GM23338 (cell line): ENCODE measurements around the gene ACTL6B. TPM values are rescaled to one million over a fixed set of nuclear protein-coding genes. Genes with fewer than 3 reads are reported as not detected.

Experiments used
- ATAC-seq: fragments of 200-7000 bp; cut with Tn5 transposase; 3 replicates; pipeline ENCODE4 v1.9.1; 2020
- DNase-seq: peaks from one replicate; pipeline ENCODE4 v3.0.0-alpha.2; 2015; ENCODE audit warnings: low spot score
- H2AFZ ChIP-seq: fragments of 200-600 bp; sonication (generic); 2 replicates; pipeline ENCODE4 v1.8.0; 2016; ENCODE audit warnings: antibody characterized with exemption, mild to moderate bottlenecking, moderate library complexity
- H3F3A ChIP-seq: fragments of 200-600 bp; sonication (generic); replicated peaks from 2 replicates; pipeline ENCODE4 v1.8.0; 2017; ENCODE audit warnings: antibody characterized with exemption, mixed run types, low read depth
- H3K27ac ChIP-seq: fragments of 200-600 bp; sonication (generic); 2 replicates; pipeline ENCODE4 v1.6.1; 2016; ENCODE audit warnings: low read depth
- H3K27me3 ChIP-seq: fragments of 200-600 bp; sonication (generic); 2 replicates; pipeline ENCODE4 v1.8.0; 2016; ENCODE audit warnings: mild to moderate bottlenecking, mixed run types, moderate library complexity; ENCODE audit not compliant: insufficient read depth
- H3K36me3 ChIP-seq: fragments of 200-600 bp; sonication (generic); 2 replicates; pipeline ENCODE4 v1.8.0; 2016; ENCODE audit warnings: mild to moderate bottlenecking; ENCODE audit not compliant: insufficient read depth
- H3K4me1 ChIP-seq: fragments of 200-600 bp; sonication (generic); 2 replicates; pipeline ENCODE4 v1.8.0; 2016; ENCODE audit warnings: mild to moderate bottlenecking, moderate library complexity; ENCODE audit not compliant: insufficient read depth
- H3K4me2 ChIP-seq: fragments of 200-600 bp; sonication (generic); 2 replicates; pipeline ENCODE4 v1.7.1; 2017; ENCODE audit warnings: mixed run types
- H3K4me3 ChIP-seq: fragments of 200-600 bp; sonication (generic); 2 replicates; pipeline ENCODE4 v1.6.1; 2016; ENCODE audit warnings: mixed run types
- H3K79me2 ChIP-seq: fragments of 200-600 bp; sonication (generic); replicated peaks from 2 replicates; pipeline ENCODE4 v1.8.0; 2017; ENCODE audit warnings: mild to moderate bottlenecking; ENCODE audit not compliant: insufficient read depth
- H3K9me2 ChIP-seq: fragments of 200-600 bp; sonication (generic); 2 replicates; pipeline ENCODE4 v1.8.0; 2017; ENCODE audit not compliant: insufficient read depth
- H4K20me1 ChIP-seq: fragments of 200-600 bp; sonication (generic); replicated peaks from 2 replicates; pipeline ENCODE4 v1.8.0; 2017; ENCODE audit warnings: mild to moderate bottlenecking; ENCODE audit not compliant: insufficient read depth
- H3K27ac Mint-ChIP-seq: 2 replicates; pipeline ENCODE4 v1.8.0; 2020; ENCODE audit warnings: inconsistent platforms, mild to moderate bottlenecking, moderate library complexity, mixed read lengths
- H3K27me3 Mint-ChIP-seq: 3 replicates; pipeline ENCODE4 v1.8.0; 2022; ENCODE audit warnings: low read depth, mild to moderate bottlenecking, moderate library complexity, mixed read lengths, inconsistent platforms; ENCODE audit not compliant: insufficient read depth, poor library complexity
- H3K36me3 Mint-ChIP-seq: 3 replicates; pipeline ENCODE4 v1.8.0; 2021; ENCODE audit warnings: low read depth, mild to moderate bottlenecking, inconsistent platforms, moderate library complexity, mixed read lengths
- H3K4me1 Mint-ChIP-seq: 3 replicates; pipeline ENCODE4 v1.8.0; 2020; ENCODE audit warnings: mild to moderate bottlenecking, inconsistent platforms, mixed read lengths
- H3K4me3 Mint-ChIP-seq: 3 replicates; pipeline ENCODE4 v1.8.0; 2021; ENCODE audit warnings: moderate library complexity, mild to moderate bottlenecking, inconsistent platforms, mixed read lengths
- H3K9me3 Mint-ChIP-seq: 3 replicates; pipeline ENCODE4 v1.8.0; 2020; ENCODE audit warnings: moderate library complexity, mild to moderate bottlenecking, inconsistent platforms, mixed read lengths
- CREB1 ChIP-seq: fragments of 250-450 bp; sonication (Bioruptor Pico); IDR thresholded peaks from 2 replicates; pipeline ENCODE4 v1.5.0; 2020; ENCODE audit warnings: low read depth, mild to moderate bottlenecking, moderate library complexity
- EZH2 ChIP-seq: fragments of 200-600 bp; sonication (generic); IDR thresholded peaks from one replicate; pipeline ENCODE4 v1.8.0; 2017; ENCODE audit warnings: antibody characterized with exemption, mild to moderate bottlenecking, low read depth; ENCODE audit not compliant: unreplicated experiment
- EZH2phosphoT487 ChIP-seq: fragments of 200-600 bp; sonication (generic); IDR thresholded peaks from one replicate; pipeline ENCODE4 v1.8.1; 2018; ENCODE audit warnings: antibody characterized with exemption; ENCODE audit not compliant: unreplicated experiment
- JUNB ChIP-seq: IDR thresholded peaks from one replicate; pipeline ENCODE4 v1.6.1; 2016; ENCODE audit warnings: antibody characterized with exemption; ENCODE audit not compliant: unreplicated experiment
- NANOG ChIP-seq: IDR thresholded peaks from 2 replicates; pipeline ENCODE4 v1.6.1; 2016; ENCODE audit warnings: antibody characterized with exemption, borderline replicate concordance
- POLR2AphosphoS5 ChIP-seq: IDR thresholded peaks from 2 replicates; pipeline ENCODE4 v1.6.1; 2016; ENCODE audit warnings: antibody characterized with exemption, low read depth
- STAT1 ChIP-seq: IDR thresholded peaks from one replicate; pipeline ENCODE4 v1.6.1; 2016; ENCODE audit warnings: antibody characterized with exemption; ENCODE audit not compliant: unreplicated experiment
- ZNF114 ChIP-seq: fragments of 250-450 bp; sonication (Bioruptor Pico); IDR thresholded peaks from 2 replicates; pipeline ENCODE4 v1.5.0; 2020; ENCODE audit warnings: mild to moderate bottlenecking, moderate library complexity
- ZNF331 ChIP-seq: fragments of 250-450 bp; sonication (Bioruptor Pico); IDR thresholded peaks from 2 replicates; pipeline ENCODE4 v1.5.0; 2020; ENCODE audit warnings: low read depth, mild to moderate bottlenecking, moderate library complexity
- polyA plus RNA-seq: library from polyadenylated mRNA; unstranded; fragments of >200 nt; fragmentation: Nextera tagmentation; extraction: Ambion mirVana; gene quantifications from 2 replicates; pipeline ENCODE4 v1.2.1, GENCODE V29; 2016
- total RNA-seq: library from RNA; depleted of rRNA; stranded (reverse); fragments of >200 nt; shearing (Covaris generic); gene quantifications from 2 replicates; pipeline ENCODE4 v1.2.3, GENCODE V29; 2014
- TF ChIP-seq, protein P1 (sequence below): fragments of 250-450 bp; sonication (Bioruptor Pico); IDR thresholded peaks from 2 replicates; pipeline ENCODE4 v1.5.0; 2020; ENCODE audit warnings: mild to moderate bottlenecking, moderate library complexity
- TF ChIP-seq, protein P2 (sequence below): IDR thresholded peaks from one replicate; pipeline ENCODE4 v1.6.1; 2018; ENCODE audit warnings: antibody characterized with exemption; ENCODE audit not compliant: unreplicated experiment
- TF ChIP-seq, protein P3 (sequence below), 2 experiments: fragments of 200-600 bp in 1 of 2; sonication (generic) in 1 of 2; conservative IDR thresholded peaks; 2 replicates each; pipeline versions ENCODE4 v1.5.1 to v1.6.1; 2016 to 2017; ENCODE audit warnings: antibody characterized with exemption in 2 of 2, low read depth in 2 of 2, mild to moderate bottlenecking in 2 of 2, moderate library complexity in 1 of 2
- TF ChIP-seq, protein P4 (sequence below): IDR thresholded peaks from 2 replicates; pipeline ENCODE4 v1.6.1; 2016; ENCODE audit warnings: antibody characterized with exemption

The ACTL6B gene
- total and polyA plus RNA-seq, 2 experiments from 2014 or later = 0.69 to 2.5 TPM

DNA sequence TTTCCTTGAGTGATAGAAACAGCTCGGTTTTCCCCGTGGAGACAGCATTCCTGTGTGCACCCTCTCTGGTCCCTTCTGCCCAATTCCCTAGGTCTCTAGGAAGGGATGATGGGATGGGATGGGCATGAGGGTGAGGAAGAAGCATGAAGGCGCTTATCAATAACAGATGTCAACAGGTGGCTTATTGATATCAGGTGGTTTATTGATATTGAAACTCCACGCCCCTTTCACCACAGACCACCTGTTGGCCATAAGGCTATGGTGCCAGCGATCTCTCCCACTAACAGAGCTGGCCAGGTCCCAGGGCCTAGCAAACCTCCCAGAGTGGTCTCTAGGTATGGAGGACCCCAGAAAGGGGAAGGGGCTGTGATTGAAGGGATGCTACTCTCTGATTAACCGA lies 36.0 kb downstream of the ACTL6B start:
- H3K27ac ChIP-seq = no peak overlapping the region
- no peak overlapping the region for H3K4me3 ChIP-seq
- H2AFZ ChIP-seq = no peak overlapping the region
- H3K4me2 ChIP-seq = no peak overlapping the region
- H4K20me1 ChIP-seq = no peaks in the 10 kb centered on the region
- 0 out of 2 replicates have a peak, but pooled peaks cover 2% of the 10 kb centered on the region for H3F3A ChIP-seq
- DNase-seq = no peak
- peaks cover 16% of the 10 kb centered on the region for H3K27me3 Mint-ChIP-seq
- no peaks in the 10 kb centered on the region for H3K9me3 Mint-ChIP-seq
- H3K4me3 Mint-ChIP-seq = no peak overlapping the region
- H3K9me2 ChIP-seq = no peaks in the 10 kb centered on the region
- H3K4me1 Mint-ChIP-seq = no peaks in the 10 kb centered on the region
- no peak for ATAC-seq
- no peaks in the 10 kb centered on the region; the same call in 1 of the 2 replicates for H3K27me3 ChIP-seq
- H3K36me3 Mint-ChIP-seq = no peaks in the 10 kb centered on the region
- TF ChIP-seq POLR2AphosphoS5 = no peak
- TF ChIP-seq ZNF114 = no peak
- TF ChIP-seq STAT1 = no peak
- TF ChIP-seq, protein P1, sequence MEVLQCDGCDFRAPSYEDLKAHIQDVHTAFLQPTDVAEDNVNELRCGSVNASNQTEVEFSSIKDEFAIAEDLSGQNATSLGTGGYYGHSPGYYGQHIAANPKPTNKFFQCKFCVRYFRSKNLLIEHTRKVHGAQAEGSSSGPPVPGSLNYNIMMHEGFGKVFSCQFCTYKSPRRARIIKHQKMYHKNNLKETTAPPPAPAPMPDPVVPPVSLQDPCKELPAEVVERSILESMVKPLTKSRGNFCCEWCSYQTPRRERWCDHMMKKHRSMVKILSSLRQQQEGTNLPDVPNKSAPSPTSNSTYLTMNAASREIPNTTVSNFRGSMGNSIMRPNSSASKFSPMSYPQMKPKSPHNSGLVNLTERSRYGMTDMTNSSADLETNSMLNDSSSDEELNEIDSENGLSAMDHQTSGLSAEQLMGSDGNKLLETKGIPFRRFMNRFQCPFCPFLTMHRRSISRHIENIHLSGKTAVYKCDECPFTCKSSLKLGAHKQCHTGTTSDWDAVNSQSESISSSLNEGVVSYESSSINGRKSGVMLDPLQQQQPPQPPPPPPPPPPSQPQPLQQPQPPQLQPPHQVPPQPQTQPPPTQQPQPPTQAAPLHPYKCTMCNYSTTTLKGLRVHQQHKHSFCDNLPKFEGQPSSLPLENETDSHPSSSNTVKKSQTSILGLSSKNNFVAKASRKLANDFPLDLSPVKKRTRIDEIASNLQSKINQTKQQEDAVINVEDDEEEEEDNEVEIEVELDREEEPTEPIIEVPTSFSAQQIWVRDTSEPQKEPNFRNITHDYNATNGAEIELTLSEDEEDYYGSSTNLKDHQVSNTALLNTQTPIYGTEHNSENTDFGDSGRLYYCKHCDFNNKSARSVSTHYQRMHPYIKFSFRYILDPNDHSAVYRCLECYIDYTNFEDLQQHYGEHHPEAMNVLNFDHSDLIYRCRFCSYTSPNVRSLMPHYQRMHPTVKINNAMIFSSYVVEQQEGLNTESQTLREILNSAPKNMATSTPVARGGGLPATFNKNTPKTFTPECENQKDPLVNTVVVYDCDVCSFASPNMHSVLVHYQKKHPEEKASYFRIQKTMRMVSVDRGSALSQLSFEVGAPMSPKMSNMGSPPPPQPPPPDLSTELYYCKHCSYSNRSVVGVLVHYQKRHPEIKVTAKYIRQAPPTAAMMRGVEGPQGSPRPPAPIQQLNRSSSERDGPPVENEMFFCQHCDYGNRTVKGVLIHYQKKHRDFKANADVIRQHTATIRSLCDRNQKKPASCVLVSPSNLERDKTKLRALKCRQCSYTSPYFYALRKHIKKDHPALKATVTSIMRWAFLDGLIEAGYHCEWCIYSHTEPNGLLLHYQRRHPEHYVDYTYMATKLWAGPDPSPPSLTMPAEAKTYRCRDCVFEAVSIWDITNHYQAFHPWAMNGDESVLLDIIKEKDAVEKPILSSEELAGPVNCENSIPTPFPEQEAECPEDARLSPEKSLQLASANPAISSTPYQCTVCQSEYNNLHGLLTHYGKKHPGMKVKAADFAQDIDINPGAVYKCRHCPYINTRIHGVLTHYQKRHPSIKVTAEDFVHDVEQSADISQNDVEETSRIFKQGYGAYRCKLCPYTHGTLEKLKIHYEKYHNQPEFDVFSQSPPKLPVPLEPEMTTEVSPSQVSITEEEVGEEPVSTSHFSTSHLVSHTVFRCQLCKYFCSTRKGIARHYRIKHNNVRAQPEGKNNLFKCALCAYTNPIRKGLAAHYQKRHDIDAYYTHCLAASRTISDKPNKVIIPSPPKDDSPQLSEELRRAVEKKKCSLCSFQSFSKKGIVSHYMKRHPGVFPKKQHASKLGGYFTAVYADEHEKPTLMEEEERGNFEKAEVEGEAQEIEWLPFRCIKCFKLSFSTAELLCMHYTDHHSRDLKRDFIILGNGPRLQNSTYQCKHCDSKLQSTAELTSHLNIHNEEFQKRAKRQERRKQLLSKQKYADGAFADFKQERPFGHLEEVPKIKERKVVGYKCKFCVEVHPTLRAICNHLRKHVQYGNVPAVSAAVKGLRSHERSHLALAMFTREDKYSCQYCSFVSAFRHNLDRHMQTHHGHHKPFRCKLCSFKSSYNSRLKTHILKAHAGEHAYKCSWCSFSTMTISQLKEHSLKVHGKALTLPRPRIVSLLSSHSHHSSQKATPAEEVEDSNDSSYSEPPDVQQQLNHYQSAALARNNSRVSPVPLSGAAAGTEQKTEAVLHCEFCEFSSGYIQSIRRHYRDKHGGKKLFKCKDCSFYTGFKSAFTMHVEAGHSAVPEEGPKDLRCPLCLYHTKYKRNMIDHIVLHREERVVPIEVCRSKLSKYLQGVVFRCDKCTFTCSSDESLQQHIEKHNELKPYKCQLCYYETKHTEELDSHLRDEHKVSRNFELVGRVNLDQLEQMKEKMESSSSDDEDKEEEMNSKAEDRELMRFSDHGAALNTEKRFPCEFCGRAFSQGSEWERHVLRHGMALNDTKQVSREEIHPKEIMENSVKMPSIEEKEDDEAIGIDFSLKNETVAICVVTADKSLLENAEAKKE (CRISPR knock-in tag) = no peak
- TF ChIP-seq EZH2 = no peak
- no peak for TF ChIP-seq JUNB
- TF ChIP-seq EZH2phosphoT487 = no peak
- no peak for TF ChIP-seq NANOG
- TF ChIP-seq, protein P2, sequence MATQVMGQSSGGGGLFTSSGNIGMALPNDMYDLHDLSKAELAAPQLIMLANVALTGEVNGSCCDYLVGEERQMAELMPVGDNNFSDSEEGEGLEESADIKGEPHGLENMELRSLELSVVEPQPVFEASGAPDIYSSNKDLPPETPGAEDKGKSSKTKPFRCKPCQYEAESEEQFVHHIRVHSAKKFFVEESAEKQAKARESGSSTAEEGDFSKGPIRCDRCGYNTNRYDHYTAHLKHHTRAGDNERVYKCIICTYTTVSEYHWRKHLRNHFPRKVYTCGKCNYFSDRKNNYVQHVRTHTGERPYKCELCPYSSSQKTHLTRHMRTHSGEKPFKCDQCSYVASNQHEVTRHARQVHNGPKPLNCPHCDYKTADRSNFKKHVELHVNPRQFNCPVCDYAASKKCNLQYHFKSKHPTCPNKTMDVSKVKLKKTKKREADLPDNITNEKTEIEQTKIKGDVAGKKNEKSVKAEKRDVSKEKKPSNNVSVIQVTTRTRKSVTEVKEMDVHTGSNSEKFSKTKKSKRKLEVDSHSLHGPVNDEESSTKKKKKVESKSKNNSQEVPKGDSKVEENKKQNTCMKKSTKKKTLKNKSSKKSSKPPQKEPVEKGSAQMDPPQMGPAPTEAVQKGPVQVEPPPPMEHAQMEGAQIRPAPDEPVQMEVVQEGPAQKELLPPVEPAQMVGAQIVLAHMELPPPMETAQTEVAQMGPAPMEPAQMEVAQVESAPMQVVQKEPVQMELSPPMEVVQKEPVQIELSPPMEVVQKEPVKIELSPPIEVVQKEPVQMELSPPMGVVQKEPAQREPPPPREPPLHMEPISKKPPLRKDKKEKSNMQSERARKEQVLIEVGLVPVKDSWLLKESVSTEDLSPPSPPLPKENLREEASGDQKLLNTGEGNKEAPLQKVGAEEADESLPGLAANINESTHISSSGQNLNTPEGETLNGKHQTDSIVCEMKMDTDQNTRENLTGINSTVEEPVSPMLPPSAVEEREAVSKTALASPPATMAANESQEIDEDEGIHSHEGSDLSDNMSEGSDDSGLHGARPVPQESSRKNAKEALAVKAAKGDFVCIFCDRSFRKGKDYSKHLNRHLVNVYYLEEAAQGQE = no peak
- TF ChIP-seq, protein P3, sequence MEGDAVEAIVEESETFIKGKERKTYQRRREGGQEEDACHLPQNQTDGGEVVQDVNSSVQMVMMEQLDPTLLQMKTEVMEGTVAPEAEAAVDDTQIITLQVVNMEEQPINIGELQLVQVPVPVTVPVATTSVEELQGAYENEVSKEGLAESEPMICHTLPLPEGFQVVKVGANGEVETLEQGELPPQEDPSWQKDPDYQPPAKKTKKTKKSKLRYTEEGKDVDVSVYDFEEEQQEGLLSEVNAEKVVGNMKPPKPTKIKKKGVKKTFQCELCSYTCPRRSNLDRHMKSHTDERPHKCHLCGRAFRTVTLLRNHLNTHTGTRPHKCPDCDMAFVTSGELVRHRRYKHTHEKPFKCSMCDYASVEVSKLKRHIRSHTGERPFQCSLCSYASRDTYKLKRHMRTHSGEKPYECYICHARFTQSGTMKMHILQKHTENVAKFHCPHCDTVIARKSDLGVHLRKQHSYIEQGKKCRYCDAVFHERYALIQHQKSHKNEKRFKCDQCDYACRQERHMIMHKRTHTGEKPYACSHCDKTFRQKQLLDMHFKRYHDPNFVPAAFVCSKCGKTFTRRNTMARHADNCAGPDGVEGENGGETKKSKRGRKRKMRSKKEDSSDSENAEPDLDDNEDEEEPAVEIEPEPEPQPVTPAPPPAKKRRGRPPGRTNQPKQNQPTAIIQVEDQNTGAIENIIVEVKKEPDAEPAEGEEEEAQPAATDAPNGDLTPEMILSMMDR (conservative IDR thresholded peaks at IDR 0.05; ENCODE audit: low read depth in 2 of 2) = no peak
- TF ChIP-seq, protein P4, sequence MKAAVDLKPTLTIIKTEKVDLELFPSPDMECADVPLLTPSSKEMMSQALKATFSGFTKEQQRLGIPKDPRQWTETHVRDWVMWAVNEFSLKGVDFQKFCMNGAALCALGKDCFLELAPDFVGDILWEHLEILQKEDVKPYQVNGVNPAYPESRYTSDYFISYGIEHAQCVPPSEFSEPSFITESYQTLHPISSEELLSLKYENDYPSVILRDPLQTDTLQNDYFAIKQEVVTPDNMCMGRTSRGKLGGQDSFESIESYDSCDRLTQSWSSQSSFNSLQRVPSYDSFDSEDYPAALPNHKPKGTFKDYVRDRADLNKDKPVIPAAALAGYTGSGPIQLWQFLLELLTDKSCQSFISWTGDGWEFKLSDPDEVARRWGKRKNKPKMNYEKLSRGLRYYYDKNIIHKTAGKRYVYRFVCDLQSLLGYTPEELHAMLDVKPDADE = no peak
- TF ChIP-seq ZNF331 (CRISPR knock-in tag) = no peak
- no peak for TF ChIP-seq CREB1 (CRISPR knock-in tag)
- peaks cover 4% of the 10 kb centered on the region; the same call in 1 of the 2 replicates for H3K4me1 ChIP-seq
- H3K36me3 ChIP-seq = no peaks in the 10 kb centered on the region
- no peaks in the 10 kb centered on the region for H3K79me2 ChIP-seq
- peak overlapping the region; percentile 20 for H3K27ac Mint-ChIP-seq
